Loucy (cell line): ENCODE measurements around the gene TNRC6B.
"Not testable (repeated sequence)": the region's sequence is repeated elsewhere in the genome, so short reads cannot be mapped to it uniquely, and the experiment has no call there.

Source experiments
- EZH2phosphoT487 ChIP-seq: fragments of 200-600 bp; IDR thresholded peaks from 2 replicates; pipeline ENCODE4 v1.6.1; 2018; ENCODE audit warnings: antibody characterized with exemption, mild to moderate bottlenecking, moderate library complexity, borderline replicate concordance
- TF ChIP-seq, protein P1 (sequence below): fragments of 200-600 bp; sonication (generic); conservative IDR thresholded peaks from 2 replicates; pipeline ENCODE4 v1.5.1; 2014; ENCODE audit warnings: mild to moderate bottlenecking, antibody characterized with exemption, low read length

DNA sequence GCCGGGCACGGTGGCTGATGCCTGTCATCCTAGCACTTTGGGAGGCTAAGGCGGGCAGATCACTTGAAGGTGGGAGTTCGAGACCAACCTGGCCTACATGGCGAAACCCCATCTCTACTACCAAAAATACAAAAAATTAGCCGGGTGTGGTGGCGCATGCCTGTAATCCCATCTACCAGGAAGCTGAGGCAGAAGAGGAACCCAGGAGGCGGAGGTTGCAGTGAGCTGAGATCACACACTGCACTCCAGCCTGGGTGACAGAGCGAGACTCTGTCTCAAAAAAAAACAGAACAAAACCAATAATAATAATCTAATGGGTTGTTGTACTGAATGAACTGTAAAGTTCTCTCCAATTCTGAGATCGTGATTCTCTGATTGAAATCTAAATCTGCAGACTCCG is 200.7 kb downstream of the TNRC6B start:
- TF ChIP-seq, protein P1, sequence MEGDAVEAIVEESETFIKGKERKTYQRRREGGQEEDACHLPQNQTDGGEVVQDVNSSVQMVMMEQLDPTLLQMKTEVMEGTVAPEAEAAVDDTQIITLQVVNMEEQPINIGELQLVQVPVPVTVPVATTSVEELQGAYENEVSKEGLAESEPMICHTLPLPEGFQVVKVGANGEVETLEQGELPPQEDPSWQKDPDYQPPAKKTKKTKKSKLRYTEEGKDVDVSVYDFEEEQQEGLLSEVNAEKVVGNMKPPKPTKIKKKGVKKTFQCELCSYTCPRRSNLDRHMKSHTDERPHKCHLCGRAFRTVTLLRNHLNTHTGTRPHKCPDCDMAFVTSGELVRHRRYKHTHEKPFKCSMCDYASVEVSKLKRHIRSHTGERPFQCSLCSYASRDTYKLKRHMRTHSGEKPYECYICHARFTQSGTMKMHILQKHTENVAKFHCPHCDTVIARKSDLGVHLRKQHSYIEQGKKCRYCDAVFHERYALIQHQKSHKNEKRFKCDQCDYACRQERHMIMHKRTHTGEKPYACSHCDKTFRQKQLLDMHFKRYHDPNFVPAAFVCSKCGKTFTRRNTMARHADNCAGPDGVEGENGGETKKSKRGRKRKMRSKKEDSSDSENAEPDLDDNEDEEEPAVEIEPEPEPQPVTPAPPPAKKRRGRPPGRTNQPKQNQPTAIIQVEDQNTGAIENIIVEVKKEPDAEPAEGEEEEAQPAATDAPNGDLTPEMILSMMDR: not testable (repeated sequence)
- TF ChIP-seq EZH2phosphoT487: not testable (repeated sequence)
